HFF-Myc (cell line): ENCODE measurements around the gene EXOC4.

Experiments
- DNase-seq: peaks from one replicate; pipeline ENCODE4 v3.0.0-alpha.2; 2011; ENCODE audit warnings: low read depth; ENCODE audit errors: extremely low read depth
- H3K4me3 ChIP-seq: replicated peaks from 2 replicates; pipeline ENCODE4 v1.5.1; 2011; ENCODE audit warnings: low read depth, mild to moderate bottlenecking, control low read depth, low read length
- CTCF ChIP-seq: IDR thresholded peaks from 2 replicates; pipeline ENCODE4 v1.5.1; 2012; ENCODE audit warnings: mild to moderate bottlenecking, low read depth, low read length, control low read depth; ENCODE audit errors: missing control alignments

EXOC4 gene

GRCh38 chr7:133345690-133346421, 93.0 kb downstream of the EXOC4 start:
- H3K4me3 ChIP-seq: no peak overlapping the region
- no peak for DNase-seq
- TF ChIP-seq CTCF: no peak

DNA sequence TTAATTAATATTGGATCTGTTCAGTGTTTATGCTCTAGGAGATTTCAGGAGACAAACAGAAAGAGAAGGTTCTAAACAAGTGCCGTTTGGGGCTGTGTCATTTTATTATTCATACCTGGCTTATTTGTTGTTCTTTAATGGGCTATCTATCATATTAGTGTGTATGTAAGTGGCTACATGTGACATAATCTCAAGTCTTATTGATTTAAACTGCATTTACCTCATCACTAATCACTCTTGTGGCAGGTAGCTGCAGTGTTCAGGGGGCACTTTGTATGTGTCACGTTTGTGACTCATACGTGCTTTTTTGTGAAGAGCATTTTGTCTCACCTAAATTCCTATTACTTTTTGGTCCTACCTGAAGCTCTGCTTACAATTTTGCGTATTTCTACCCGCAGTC, 95.4 kb downstream of the EXOC4 start:
- H3K4me3 ChIP-seq: no peak overlapping the region
- DNase-seq: no peak
- no peak for TF ChIP-seq CTCF

DNA sequence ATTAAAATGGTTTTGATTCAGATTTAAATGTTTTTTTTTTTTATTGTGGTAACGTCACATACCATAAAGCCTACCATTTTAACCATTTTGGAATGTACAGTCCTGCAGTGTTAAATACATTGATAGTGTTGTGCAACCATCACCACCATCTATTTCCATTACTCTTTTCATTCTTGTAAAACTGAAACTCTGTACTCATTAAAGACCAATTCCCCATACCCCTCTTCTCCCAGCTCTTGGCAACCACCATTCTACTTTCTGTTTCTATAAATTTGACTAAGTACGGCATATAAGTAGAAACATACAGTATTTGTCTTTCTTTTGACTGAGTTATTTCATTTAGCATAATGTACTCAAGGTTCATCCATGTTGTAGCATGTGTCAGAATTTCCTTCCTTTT, 96.2 kb downstream of the EXOC4 start:
- no peak overlapping the region for H3K4me3 ChIP-seq
- DNase-seq: no peak
- TF ChIP-seq CTCF: no peak

- no peak for DNase-seq
- no peak overlapping the region for H3K4me3 ChIP-seq
- no peak for TF ChIP-seq CTCF
Observed at GRCh38 chr7:133352430-133352829, 99.6 kb downstream of the EXOC4 start.

DNA sequence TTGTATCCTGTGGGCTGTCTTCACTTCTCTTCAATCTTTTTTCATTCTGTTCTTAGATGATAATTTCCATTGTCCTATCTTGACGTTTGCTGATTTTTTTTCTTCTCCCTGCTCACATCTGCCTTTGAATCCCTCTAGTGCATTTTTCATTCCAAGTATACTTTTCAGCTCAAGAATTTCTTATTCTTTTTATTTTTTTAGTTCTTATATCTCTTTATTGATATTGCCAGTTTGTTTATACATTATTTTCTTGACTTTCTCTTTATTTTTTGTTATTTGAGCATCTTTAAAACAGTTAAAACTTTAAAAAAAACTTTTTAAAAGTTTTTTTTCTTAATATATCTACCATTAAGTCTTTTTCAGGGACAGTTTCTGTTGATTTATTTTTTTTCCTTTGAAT, 100.9 kb downstream of the EXOC4 start:
- DNase-seq: no peak
- TF ChIP-seq CTCF: no peak
- no peak overlapping the region for H3K4me3 ChIP-seq

DNA sequence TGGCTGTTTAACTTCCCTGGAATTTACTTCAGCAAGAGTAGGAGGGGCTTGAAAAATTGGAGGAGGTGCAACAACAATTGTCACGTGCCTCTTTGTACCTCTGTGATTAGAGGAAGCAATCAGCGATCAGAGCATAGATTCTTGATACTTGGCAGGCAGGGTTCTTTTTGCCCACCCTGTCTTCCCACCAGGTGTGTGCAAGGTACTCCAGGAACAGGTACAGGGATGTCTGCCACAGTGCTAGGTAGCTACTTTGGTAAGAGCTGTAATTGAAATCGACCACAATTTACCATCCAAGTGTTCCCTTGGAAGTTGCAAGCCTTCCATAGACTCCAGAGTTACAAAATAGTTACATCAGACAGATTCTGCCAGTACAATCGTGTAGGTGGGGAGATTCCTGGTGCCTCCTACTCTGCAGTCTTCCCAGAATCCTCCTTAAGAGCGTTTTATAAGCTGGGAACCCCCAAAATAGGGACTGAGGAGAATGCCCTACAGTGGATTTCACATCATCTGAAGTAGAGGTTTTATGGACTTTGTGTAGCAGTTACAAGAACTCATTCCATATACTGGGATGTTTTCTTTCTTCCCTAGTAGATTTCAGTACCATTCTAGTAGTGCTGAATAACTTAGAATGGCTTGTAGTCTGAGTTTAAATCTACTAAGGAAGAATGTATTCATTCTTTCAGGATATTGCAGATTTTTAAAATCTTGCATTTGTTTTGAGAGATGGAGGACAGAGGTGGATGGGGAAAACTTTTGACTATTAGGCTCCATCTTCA, 101.9 kb downstream of the EXOC4 start:
- H3K4me3 ChIP-seq: no peak overlapping the region
- TF ChIP-seq CTCF: no peak
- DNase-seq: no peak
